T-helper 2 cell (primary cell): ENCODE measurements around the gene ZNF789.
"Not testable (repeated sequence)": the region's sequence is repeated elsewhere in the genome, so short reads cannot be mapped to it uniquely, and the experiment has no call there.

Experiments
- DNase-seq, 5 experiments: peaks; one replicate each; pipeline versions ENCODE4 v3.0.0 to v3.0.0-alpha.2; 2012 to 2022
- total RNA-seq, 2 donors: gene quantifications; one replicate each; lab custom pipeline; 2026; lab: John Stamatoyannopoulos, UW

The ZNF789 gene
- total RNA-seq: 14.0 to 19.3 reads per million in 2 donors

DNA sequence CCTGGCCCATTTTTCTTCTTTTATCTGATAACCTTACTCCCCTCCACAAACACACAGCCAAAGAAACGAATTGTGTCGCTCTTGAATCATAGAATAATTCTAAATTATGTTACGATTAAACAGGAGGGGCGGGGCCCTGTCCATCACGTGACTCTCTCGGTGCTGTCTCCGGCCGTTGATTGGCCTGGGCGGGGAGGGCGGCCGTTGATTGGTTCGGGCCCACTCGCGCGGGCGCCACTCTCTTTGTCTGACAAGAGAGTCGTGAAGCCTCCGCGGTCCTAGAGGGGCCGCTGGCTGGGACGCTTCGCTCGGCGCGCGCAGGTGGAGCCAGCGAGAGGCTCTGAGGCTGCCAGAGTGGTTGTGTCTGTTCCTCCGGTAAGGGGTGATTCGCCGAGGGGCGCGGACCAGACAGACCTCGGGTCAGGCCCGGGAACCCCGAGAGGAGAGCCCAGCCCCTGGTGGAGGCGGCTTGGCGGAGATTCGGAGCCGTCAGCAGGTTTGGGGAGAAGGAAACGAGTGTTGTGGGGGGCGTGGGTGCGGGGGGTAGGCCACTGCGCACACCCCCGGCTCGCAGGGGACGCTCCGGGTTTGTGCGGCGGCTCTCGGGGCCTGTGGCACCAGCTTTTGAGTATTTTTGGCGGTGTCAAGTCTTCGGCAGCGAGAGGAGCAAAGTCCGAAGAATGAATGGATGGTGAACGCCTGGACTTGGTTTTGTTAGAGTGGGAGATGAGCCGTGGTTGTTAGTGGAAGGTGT, at the start of gene ZNF789:
Gene ZNF789 (plus strand): TSS at position 330 of the 754 bp plus-strand sequence. CDS start 3,567 bp downstream, outside the sequence.
- peak; percentile 89 to 98 (median 98) for DNase-seq

DNA sequence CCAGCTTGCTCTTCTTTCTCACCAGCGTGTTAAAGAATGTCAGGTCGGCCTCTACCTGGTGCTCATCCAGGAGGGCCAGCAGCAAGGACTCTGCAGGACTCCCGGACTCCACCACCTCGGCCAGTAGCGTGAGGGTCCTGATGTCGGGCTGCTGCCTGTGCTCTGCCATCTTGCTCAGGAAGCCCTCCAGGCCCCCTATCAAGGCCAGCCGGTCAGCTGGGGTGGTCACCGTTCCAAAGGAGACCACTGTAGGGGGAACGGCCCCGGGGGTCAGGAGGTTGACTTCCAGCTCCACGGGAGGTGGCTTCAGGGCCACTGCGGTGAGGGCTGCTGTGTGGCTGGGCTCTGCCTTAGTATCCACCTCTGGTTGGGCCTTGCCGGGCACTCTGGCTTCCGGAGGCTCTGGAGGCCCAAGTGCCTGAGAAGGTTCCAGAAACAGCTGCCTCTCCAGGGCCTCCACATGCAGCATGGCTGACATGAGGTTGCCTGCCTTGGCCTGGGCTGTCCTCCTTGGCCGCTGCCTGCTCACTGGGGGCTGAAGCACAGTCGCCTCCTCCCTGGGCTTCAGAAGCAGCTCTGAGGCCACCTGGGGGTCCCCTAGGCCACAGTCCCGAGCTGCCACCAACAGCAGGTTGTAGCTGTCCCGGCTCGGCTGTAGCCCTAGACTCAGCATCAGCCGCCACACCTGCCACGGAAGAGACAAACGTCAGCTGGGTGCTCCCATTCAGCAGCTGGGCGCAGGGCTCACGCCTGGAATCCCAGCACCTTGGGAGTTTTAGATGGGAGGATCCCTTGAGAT, 47.6 kb upstream of the ZNF789 start:
- no peak for DNase-seq

DNA sequence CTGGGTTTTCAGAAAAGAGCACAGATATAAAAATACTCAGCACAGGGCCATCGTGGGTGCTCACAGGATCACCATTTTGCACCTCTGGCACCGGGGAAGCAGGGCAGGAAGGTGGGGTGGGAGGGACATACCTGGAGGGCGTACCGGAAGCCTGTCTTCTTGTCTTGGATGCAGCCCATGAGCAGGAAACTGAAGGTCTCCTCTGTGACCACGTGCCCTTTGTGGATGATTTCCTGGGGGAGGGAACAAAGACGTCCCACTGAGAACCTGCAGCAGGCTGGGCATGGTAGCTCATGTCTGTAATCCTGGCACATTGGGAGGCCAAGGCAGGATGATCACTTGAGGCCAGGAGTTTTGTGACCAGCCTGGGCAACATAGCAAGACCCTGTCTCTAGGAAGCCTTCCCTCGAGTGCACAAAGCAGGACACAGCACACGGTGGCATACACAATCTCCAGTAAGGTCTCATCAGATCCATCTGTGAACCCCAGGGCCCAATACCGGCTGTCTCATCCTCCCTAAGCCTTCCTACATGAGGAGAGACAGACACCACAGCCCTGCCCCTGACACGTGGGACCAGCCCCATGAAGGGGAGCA, 43.6 kb upstream of the ZNF789 start:
- peak in 1 of 5 experiments; percentile 37 for DNase-seq

DNA sequence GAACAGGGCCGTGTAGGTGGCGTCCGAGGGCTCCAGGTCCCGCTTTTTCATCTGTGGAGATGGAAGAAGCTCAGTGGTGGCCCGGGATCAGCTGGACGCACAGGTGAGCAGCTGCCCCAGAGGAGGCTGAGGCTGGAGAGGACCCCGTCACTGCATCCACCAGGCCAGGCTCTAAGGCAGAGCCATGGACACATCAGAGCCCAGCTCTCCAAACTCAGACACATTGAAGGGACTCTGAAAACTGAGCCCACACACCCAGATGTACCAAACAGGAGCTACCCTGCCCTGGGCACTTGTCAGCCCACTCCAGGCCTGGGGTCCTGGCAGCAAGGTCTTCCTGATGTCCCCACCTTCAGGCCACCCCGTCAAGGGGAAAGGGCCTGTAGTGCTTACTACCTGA, 42.9 kb upstream of the ZNF789 start:
- DNase-seq: no peak

DNA sequence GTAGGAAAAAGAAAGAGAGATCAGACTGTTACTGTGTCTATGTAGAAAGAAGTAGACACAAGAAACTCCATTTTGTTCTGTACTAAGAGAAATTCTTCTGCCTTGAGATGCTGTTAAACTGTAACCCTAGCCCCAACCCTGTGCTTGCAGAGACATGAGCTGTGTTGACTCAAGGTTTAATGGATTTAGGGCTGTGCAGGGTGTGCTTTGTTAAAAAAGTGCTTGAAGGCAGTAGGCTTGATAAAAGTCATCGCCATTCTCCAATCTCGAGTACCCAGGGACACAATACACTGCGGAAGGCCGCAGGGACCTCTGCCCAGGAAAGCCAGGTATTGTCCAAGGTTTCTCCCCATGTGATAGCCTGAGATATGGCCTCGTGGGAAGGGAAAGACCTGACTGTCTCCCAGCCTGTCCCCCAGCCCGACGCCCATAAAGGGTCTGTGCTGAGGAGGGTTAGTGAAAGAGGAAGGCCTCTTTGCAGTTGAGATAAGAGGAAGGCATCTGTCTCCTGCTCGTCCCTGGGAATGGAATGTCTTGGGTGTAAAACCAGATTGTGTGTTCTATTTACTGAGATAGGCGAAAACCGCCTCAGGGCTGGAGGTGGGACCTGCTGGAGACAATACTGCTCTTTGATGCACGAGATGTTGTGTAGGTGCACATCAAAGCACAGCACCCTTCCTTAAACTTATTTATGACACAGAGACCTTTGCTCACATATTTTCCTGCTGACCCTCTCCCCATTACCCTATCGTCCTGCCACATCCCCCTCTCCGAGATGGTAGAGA, 40.7 kb upstream of the ZNF789 start:
- not testable (repeated sequence) for DNase-seq

DNA sequence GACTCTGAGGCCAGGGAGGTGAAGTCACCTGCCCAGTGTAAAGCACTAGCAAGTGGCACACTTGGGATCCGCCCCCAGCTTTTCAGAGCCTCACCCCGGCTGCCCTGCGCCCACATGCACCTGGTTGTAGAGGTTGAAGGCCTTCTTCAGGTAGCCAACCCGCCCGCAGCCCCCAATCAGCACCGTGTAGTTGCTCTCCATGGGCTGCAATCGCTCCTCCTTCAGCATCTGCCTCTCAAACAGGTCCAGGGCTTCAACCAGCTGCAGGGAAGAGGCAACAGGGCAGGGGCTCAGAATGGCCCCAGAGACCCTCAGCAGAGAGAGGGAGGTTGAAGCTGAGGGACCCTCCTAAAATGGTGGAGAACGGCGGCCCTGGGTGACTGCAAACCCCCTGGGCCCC, 39.5 kb upstream of the ZNF789 start:
- no peak for DNase-seq

DNA sequence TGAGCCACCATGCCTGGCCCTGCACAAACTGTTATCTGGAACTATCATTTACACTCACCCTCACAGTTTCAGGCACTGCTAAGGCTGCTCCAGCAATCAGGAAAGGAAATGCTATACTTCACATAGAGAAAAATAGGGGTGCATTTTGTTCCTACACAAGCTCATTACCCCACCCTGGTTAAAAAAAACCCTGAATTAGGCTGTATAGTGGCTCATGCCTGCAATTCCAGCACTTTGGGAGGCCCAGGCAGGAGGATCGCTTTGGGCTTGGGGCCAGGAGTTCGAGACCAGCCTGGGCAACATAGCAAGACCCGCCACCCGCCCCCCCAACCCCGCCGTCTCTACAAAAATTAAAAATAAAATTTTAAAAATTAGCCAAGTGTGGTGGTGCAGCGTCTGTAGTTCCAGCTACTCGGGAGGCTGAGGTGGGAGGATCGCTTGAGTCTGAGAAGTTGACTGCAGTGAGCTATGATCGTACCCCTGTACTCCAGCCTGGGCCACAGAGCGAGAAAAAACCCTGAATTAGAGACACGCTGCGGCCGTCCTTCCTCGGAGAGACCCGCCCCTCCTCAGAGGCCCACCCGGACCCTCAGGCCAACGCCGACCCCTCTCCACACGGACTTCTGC, 34.6 kb upstream of the ZNF789 start:
- DNase-seq: peak in 1 of 5 experiments; percentile 12

DNA sequence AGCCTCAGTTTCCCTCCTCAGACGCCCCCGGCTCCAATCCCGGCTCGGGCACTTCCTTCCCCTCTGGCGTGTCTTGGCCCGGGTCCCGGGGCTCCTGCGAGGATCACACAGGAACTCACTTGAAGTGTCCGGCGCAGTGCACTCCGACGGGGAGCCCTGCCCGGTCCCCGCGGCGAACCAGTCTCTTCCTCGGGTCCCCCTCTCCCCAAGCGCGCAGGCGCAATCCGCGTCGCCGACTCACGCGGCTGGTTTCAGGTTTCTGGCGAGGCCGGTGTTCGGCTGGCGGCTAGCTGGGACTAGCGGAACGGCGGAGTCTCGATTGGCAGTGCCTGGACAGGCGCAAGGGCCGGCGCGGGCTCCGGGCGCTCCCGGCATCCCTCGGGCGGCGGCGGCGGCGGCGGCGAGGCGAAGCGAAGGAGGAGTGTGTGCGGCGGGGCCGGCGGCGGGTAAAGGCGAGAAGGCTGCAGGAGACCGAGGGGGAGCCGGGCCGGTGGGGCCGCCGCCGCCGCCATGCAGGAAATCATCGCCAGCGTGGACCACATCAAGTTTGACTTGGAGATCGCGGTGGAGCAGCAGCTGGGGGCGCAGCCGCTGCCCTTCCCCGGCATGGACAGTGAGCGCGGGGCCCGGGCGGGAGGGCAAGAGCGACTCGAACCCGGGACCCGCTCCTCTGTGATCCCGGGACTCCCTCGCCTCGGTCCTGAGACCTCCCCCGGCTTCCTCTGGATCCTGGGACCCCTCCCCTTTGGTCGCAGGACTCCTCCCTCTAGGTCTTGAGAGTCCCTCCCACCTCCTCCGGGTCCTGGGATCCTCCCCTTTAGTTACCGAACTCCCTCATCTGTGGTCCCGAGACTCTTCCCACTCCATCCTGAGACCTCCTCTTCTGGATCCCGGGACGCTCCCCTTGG, 33.9 kb upstream of the ZNF789 start, which contains the start of the genes CPSF4 and PTCD1:
Gene CPSF4 (plus strand): TSS at position 371 of the 908 bp plus-strand sequence. CDS start 140 bp downstream, at position 511.
Gene PTCD1 (minus strand): TSS at position 226 of the 908 bp plus-strand sequence. CDS start 3,556 bp downstream, outside the sequence.
- DNase-seq: peak; percentile 59 to 92 (median 83)

DNA sequence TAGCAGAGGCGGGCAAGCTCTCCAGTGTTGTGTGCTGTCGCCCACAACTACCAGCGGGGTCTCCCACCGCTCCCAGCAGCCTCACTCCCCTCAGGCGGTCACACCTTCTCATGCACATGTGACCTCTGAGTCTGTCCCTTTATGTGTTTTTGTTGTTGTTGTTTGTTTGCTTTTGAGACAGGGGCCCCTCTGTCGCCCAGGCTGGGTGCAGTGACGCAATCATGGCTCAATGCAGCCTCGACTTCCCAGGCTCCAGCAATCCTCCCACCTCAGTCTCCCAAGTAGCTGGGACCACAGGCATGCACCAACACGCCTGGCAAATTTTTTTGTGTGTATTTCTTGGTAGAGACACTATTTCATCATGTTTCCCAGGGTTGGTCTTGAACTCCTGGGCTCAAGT, 32.5 kb upstream of the ZNF789 start:
- no peak for DNase-seq

DNA sequence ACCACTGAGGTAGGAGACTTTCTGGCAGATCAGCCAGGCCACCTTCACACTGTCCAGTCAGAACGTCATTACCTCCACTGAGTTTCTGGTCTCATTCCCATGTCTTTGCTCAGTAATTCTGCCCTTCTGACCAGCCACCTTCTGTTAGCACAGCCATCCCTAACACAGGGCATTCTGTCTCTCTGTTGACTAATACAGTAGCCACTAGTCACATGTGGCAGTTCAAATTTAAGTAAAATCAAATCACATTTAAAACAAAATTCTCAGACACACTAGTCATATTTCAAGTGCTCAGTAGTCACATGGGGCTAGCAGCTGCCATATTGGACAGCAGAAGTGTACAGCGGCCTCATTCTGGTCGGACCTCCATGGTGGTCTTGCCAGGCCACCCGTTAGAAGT, 26.6 kb upstream of the ZNF789 start:
- DNase-seq: no peak

DNA sequence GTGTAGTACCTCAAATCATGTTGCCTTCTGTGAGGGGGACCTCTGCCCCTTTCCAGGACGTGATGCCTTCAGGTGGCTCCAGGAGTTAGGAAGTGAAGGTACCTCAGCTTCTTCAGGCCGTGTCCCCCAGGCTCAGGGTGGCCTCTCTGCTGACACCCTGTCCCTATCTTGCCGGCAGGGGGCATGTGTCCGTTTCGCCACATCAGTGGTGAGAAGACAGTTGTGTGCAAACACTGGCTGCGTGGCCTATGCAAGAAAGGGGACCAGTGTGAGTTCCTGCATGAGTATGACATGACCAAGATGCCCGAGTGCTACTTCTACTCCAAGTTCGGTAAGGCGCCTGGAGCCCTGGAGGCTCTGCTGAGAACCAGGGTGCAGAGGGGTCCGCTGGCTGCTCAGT, 24.7 kb upstream of the ZNF789 start:
- DNase-seq: peak in 1 of 5 experiments; percentile 36

DNA sequence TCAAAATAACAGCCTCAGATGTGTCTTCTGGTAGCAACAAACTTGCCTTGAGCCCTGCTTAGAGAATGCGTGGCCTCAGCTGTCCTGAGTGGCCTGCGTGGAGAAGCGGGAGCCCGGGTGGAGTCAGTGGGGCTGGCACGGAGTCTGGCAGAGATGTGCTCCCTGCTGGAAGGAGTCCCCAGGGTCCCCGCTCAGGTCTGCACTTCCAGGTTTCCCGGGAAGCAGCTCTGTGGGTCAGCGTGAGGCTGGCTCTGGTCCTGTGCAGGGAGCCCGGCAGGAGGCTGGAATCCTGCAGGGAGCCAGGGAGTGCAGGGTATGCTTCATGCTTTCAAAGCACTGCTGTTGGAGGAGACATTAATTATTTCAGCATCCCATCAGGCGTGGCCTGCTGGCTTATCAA, 23.8 kb upstream of the ZNF789 start:
- no peak for DNase-seq

DNA sequence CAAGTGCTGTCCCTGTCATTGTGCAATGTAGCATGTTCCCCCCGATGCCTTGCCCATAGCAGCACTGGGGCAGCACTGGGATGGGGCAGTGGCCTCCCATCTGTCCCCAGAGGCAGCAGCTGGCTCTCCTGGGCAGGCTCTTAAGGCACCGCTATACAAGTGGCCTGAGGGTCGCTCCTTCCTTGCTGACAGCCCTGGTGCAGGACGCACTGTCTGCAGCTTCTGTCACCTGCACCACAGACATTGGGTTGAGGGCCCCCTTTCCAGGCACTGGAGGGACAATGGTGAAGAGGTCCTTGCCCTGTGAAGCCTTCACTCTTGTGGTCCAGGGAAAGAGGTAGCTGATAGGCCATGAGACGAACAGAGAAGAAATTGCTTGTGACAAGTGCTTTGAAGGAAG, 23.4 kb upstream of the ZNF789 start:
- DNase-seq: no peak

DNA sequence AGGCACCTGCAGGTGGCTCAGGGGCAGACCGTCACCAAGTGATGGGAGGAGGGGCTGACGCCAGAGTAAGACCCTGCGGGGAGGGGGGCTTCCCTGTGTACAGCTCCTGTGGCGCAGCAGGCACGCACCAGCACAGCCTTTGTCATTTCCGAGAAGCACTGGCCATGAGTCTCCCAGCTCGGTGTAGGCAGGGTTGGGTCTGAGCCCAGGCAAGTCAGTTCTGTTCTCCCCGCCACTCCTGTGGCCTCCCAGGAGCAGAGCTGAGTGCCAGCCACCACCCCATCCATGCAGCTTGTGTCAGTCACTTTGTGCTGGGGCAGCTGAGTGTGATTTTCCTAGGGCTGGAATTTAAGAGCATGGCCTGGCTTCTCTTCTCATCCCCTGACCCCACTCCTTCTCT, 20.8 kb upstream of the ZNF789 start:
- no peak for DNase-seq

DNA sequence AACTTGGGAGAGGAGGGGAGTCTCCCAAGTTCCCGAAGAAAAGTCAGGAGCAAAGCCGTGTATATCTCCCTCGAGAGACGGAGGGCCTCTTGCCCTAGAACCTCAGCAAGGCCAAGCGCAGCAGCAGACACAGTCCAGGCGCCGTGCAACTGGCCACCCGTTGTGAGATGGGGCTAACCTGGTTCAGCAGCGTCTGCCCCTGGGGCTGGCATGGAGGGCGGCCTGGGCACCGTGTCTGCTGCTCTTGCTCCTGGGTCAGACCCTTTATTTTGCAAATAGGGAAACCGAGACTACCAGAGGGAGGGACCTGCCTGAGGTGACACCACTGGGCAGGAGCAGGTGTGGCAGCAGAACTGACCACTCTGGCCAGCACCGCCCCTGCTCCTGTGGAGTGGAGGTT, 20.1 kb upstream of the ZNF789 start:
- DNase-seq: no peak

DNA sequence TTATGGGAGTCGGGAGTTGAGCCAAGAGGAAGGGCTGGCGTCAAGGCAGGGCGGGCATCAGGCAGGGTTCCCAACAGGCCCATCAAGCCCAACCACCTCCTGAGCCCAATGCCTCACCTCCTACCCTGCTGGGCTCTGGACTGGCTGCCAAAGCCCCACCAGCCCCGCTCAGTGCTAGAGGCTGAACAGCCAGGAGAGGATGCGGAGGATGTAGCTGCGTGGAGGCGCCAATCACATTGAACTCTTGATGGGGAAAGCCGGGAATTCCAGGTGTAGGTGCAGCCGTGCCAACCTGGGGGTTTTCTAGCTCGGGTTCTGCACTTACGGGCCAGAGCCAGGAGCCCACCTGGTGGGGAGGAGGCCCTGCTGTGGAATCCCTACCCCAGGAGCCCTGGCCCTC, 19.6 kb upstream of the ZNF789 start:
- no peak for DNase-seq

DNA sequence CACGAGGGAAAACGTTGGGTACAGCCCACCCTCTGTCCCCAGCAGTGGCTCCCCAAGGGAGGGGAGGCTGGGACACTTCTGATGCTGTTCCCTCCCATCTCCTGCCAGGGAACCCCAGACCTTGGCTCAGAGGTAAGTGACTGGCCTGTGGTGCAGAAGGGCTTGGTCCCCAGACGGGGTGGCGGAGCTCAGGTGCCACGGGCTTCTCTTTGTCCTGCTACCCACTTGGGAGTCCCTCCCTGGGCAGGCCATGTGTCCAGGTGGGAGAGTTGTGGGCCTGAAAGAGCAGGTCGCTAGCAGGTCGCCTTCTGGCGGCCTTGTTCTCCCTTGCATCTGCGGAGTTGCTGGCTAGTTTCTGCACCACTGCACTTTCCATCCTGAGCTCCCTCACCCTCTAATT, 16.8 kb upstream of the ZNF789 start:
- no peak for DNase-seq

DNA sequence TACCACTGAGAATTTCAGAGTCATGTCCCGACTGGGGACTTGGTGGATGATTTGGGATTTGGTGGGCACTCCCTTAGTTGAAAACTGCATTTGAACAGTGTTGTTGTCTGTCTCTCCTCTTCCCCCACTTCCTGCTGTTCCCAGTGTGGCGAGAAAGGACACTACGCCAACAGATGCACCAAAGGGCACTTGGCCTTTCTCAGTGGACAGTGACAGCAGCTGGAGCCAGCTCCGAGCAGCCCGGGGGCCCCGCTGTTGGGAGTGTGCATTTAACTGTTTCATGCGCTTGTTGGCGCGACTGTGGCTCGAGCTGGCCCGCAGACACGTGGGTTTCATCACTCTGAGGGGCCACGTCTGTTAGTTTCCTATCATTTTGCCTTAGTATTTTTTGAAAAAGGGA, 16.4 kb upstream of the ZNF789 start:
- DNase-seq: no peak

DNA sequence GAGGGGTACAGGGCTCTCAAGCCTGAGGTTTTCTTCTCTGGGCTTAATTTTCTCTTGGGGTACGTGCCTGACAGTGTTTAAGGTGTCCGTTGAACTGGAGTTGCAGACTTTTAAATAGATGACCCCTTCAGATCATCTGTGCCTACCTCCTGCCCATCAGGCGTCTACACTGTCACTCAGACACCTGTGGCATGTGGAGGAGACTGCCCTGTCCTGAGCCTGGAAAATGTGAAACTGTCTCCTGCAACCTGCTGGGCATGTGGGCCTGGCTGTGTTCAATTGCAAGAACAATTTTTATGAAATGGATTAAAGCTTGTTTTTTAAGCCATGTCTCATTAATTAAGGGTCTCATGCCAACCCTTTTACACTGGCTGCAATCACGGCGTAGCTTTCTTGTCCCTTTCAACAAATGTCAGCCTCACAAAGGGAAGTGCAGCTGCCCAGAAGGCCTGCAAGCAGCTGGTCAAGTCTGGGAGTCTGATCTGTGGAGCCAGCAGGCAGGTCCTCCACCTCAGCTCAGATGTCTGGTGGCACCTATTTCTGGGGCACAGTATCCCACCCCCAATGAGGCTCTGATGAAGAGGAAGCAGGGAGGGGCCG, 15.5 kb upstream of the ZNF789 start:
- no peak for DNase-seq
